GM23248 (cell line): ENCODE results near the gene NR5A2.

ENCODE experiments used
- EZH2 ChIP-seq: fragments of 200-600 bp; sonication (generic); IDR thresholded peaks from 2 replicates; pipeline ENCODE4 v1.6.1; 2018; ENCODE audit warnings: antibody characterized with exemption, mild to moderate bottlenecking; ENCODE audit not compliant: insufficient read depth, poor library complexity, severe bottlenecking
- EZH2phosphoT487 ChIP-seq: fragments of 200-600 bp; sonication (generic); IDR thresholded peaks from 2 replicates; pipeline ENCODE4 v1.6.1; 2018; ENCODE audit warnings: antibody characterized with exemption, moderate library complexity, mild to moderate bottlenecking, low read depth; ENCODE audit not compliant: insufficient read depth

DNA sequence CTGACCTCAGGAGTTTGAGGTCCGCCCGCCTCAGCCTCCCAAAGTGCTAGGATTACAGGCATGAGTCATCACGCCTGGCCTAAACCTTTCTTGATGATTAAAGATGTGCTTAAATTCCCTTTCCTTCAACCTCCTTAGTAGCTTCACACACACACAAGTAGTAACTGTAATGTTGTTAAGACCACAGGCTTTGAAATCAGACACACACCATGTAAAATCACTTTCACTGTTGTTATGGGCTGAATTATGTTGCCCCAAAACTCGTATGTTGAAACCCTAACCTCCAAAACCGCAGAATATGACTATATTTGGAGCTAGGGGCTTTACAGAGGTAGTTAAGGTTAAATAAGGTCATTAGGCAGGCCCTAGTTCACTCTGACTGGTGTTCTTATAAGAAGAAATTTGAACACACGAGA lies 180.2 kb downstream of the NR5A2 start:
- TF ChIP-seq EZH2 (no peak), EZH2phosphoT487 (no peak)
